HEK293 (cell line): ENCODE results near the gene ZNF646.

Source experiments
- EGR2 ChIP-seq: fragments of 450-650 bp; formaldehyde crosslinking; IDR thresholded peaks from 2 replicates; pipeline ENCODE4 v1.5.1; 2016; ENCODE audit warnings: low read depth, missing biosample characterization, missing genetic modification characterization
- GLIS1 ChIP-seq: fragments of 450-650 bp; formaldehyde crosslinking; IDR thresholded peaks from 2 replicates; pipeline ENCODE4 v1.5.1; 2016; ENCODE audit warnings: missing biosample characterization, missing genetic modification characterization
- INSM2 ChIP-seq: fragments of 450-650 bp; formaldehyde crosslinking; IDR thresholded peaks from 2 replicates; pipeline ENCODE4 v1.5.1; 2016; ENCODE audit warnings: missing biosample characterization, missing genetic modification characterization
- KLF8 ChIP-seq: fragments of 450-650 bp; formaldehyde crosslinking; IDR thresholded peaks from 2 replicates; pipeline ENCODE4 v1.5.1; 2016; ENCODE audit warnings: missing biosample characterization, missing genetic modification characterization
- MEIS1 ChIP-seq: sonication (generic); formaldehyde crosslinking; IDR thresholded peaks from 2 replicates; pipeline ENCODE4 v1.8.1; 2022; ENCODE audit warnings: missing genetic modification reagents, mild to moderate bottlenecking, borderline replicate concordance
- PRDM4 ChIP-seq: fragments of 450-650 bp; formaldehyde crosslinking; IDR thresholded peaks from 2 replicates; pipeline ENCODE4 v1.5.1; 2017; ENCODE audit warnings: missing biosample characterization, missing genetic modification characterization
- WT1 ChIP-seq: fragments of 450-650 bp; formaldehyde crosslinking; IDR thresholded peaks from 2 replicates; pipeline ENCODE4 v1.5.1; 2016; ENCODE audit warnings: missing biosample characterization, missing genetic modification characterization
- YY1 ChIP-seq: fragments of 450-650 bp; formaldehyde crosslinking; IDR thresholded peaks from 2 replicates; pipeline ENCODE4 v1.5.1; 2018; ENCODE audit warnings: missing biosample characterization, missing genetic modification characterization
- ZBTB21 ChIP-seq: fragments of 450-650 bp; formaldehyde crosslinking; IDR thresholded peaks from 2 replicates; pipeline ENCODE4 v1.5.1; 2017; ENCODE audit warnings: missing biosample characterization, missing genetic modification characterization
- ZNF10 ChIP-seq: fragments of 450-650 bp; formaldehyde crosslinking; IDR thresholded peaks from 2 replicates; pipeline ENCODE4 v1.5.1; 2017; ENCODE audit warnings: missing biosample characterization, missing genetic modification characterization
- ZNF132 ChIP-seq: fragments of 450-650 bp; formaldehyde crosslinking; IDR thresholded peaks from 2 replicates; pipeline ENCODE4 v1.5.1; 2017; ENCODE audit warnings: missing biosample characterization, missing genetic modification characterization, borderline replicate concordance
- ZNF202 ChIP-seq: fragments of 450-650 bp; formaldehyde crosslinking; IDR thresholded peaks from 2 replicates; pipeline ENCODE4 v1.5.1; 2016; ENCODE audit warnings: missing biosample characterization, missing genetic modification characterization, borderline replicate concordance
- ZNF211 ChIP-seq: fragments of 450-650 bp; formaldehyde crosslinking; IDR thresholded peaks from 2 replicates; pipeline ENCODE4 v1.5.1; 2016; ENCODE audit warnings: low read depth, missing biosample characterization, missing genetic modification characterization
- ZNF239 ChIP-seq: fragments of 450-650 bp; formaldehyde crosslinking; IDR thresholded peaks from 2 replicates; pipeline ENCODE4 v1.5.1; 2016; ENCODE audit warnings: missing biosample characterization, missing genetic modification characterization
- ZNF280D ChIP-seq: fragments of 450-650 bp; formaldehyde crosslinking; IDR thresholded peaks from 2 replicates; pipeline ENCODE4 v1.5.1; 2016; ENCODE audit warnings: missing biosample characterization, missing genetic modification characterization
- ZNF311 ChIP-seq: fragments of 450-650 bp; formaldehyde crosslinking; IDR thresholded peaks from 2 replicates; pipeline ENCODE4 v1.5.1; 2017; ENCODE audit warnings: missing biosample characterization, missing genetic modification characterization, borderline replicate concordance
- ZNF362 ChIP-seq: fragments of 450-650 bp; formaldehyde crosslinking; IDR thresholded peaks from 2 replicates; pipeline ENCODE4 v1.5.1; 2016; ENCODE audit warnings: missing biosample characterization, missing genetic modification characterization
- ZNF391 ChIP-seq: fragments of 450-650 bp; formaldehyde crosslinking; IDR thresholded peaks from 2 replicates; pipeline ENCODE4 v1.5.1; 2016; ENCODE audit warnings: low read depth, missing biosample characterization, missing genetic modification characterization, borderline replicate concordance
- ZNF404 ChIP-seq: fragments of 450-650 bp; formaldehyde crosslinking; IDR thresholded peaks from 2 replicates; pipeline ENCODE4 v1.5.1; 2017; ENCODE audit warnings: missing biosample characterization, missing genetic modification characterization
- ZNF48 ChIP-seq: fragments of 450-650 bp; formaldehyde crosslinking; IDR thresholded peaks from 2 replicates; pipeline ENCODE4 v1.5.1; 2016; ENCODE audit warnings: missing biosample characterization, missing genetic modification characterization
- ZNF529 ChIP-seq: fragments of 450-650 bp; formaldehyde crosslinking; IDR thresholded peaks from 2 replicates; pipeline ENCODE4 v1.5.1; 2017; ENCODE audit warnings: missing genetic modification characterization, missing biosample characterization; ENCODE audit not compliant: insufficient replicate concordance
- ZNF549 ChIP-seq: fragments of 450-650 bp; IDR thresholded peaks from 2 replicates; pipeline ENCODE4 v1.5.1; 2018; ENCODE audit warnings: missing biosample characterization, missing genetic modification characterization, mild to moderate bottlenecking, inconsistent platforms, moderate library complexity
- ZNF560 ChIP-seq: fragments of 450-650 bp; formaldehyde crosslinking; IDR thresholded peaks from 2 replicates; pipeline ENCODE4 v1.5.1; 2017; ENCODE audit warnings: missing biosample characterization, missing genetic modification characterization, borderline replicate concordance
- ZNF580 ChIP-seq: fragments of 450-650 bp; formaldehyde crosslinking; IDR thresholded peaks from 2 replicates; pipeline ENCODE4 v1.5.1; 2016; ENCODE audit warnings: missing biosample characterization, missing genetic modification characterization
- ZNF654 ChIP-seq: fragments of 450-650 bp; formaldehyde crosslinking; IDR thresholded peaks from 2 replicates; pipeline ENCODE4 v1.5.1; 2016; ENCODE audit warnings: low read depth, missing biosample characterization, missing genetic modification characterization
- ZNF658 ChIP-seq: fragments of 450-650 bp; formaldehyde crosslinking; IDR thresholded peaks from 2 replicates; pipeline ENCODE4; 2016; ENCODE audit warnings: missing biosample characterization, missing genetic modification characterization
- ZNF692 ChIP-seq: fragments of 450-650 bp; formaldehyde crosslinking; IDR thresholded peaks from 2 replicates; pipeline ENCODE4 v1.5.1; 2016; ENCODE audit warnings: missing biosample characterization, missing genetic modification characterization
- ZNF830 ChIP-seq: fragments of 450-650 bp; IDR thresholded peaks from 2 replicates; pipeline ENCODE4 v1.5.0; 2018; ENCODE audit warnings: missing biosample characterization, missing genetic modification characterization, low read depth, mild to moderate bottlenecking, moderate library complexity

The ZNF646 gene

GRCh38 chr16:31073970-31074813 lies at the start of gene ZNF646, which contains the start of gene ZNF668 (continued):
- TF ChIP-seq ZNF280D (tag by site-specific recombination) (no peak), ZNF48 (no peak), ZNF311 (tag by site-specific recombination) (no peak), ZNF202 (tag by site-specific recombination) (no peak), INSM2 (tag by site-specific recombination) (peak; percentile 57), ZNF404 (tag by site-specific recombination) (no peak), ZNF211 (no peak), ZNF10 (tag by site-specific recombination) (peak; percentile 10; the same call in 1 of the 2 replicates), ZNF658 (no peak), ZNF830 (tag by site-specific recombination) (no peak), KLF8 (tag by site-specific recombination) (peak; percentile 83), ZNF549 (no peak), ZNF692 (tag by site-specific recombination) (peak; percentile 86), ZNF391 (tag by site-specific recombination) (peak; percentile 78; the same call in 1 of the 2 replicates), WT1 (tag by site-specific recombination) (no peak; the same call in 1 of the 2 replicates), ZNF239 (tag by site-specific recombination) (0 out of 2 replicates have a peak, but pooled peaks have one; percentile 29), ZNF560 (no peak), EGR2 (tag by site-specific recombination) (peak; percentile 26), ZNF529 (tag by site-specific recombination) (no peak), ZBTB21 (peak; percentile 82), YY1 (tag by site-specific recombination) (peak; percentile 12; the same call in 1 of the 2 replicates), MEIS1 (CRISPR knock-in tag) (no peak), GLIS1 (tag by site-specific recombination) (peak; percentile 36), ZNF580 (peak; percentile 92), ZNF362 (tag by site-specific recombination) (no peak), ZNF654 (tag by site-specific recombination) (no peak), ZNF132 (tag by site-specific recombination) (no peak), PRDM4 (tag by site-specific recombination) (no peak)
